ENCODE data around the gene GJD4. TPM values are rescaled to one million over a fixed set of nuclear protein-coding genes. Genes with fewer than 3 reads are reported as not detected.

The GJD4 gene
- polyA plus RNA-seq, 3 donors from 2014 or later = not detected

GRCh38 chr10:35585356-35585755 is 19.8 kb upstream of the GJD4 start:
- H3K27ac Mint-ChIP-seq = no peak overlapping the region
- no peak for DNase-seq
- peaks cover 0 to 1% (median 0%) of the 10 kb centered on the region in 6 donors for H3K9me3 Mint-ChIP-seq
- peaks cover 3 to 6% (median 4%) of the 10 kb centered on the region in 3 donors for H3K27me3 Mint-ChIP-seq (ENCODE audit: low read depth in 3 of 3)
- no peaks in the 10 kb centered on the region for H3K4me1 Mint-ChIP-seq
- H3K36me3 Mint-ChIP-seq = no peaks in the 10 kb centered on the region
- no peak overlapping the region for H3K4me3 Mint-ChIP-seq

- Mint-ChIP-seq H3K36me3 (no peaks in the 10 kb centered on the region), H3K9me3 (peaks cover 0 to 8% (median 1%) of the 10 kb centered on the region in 6 donors), H3K27me3 (ENCODE audit: low read depth in 3 of 3) (peaks cover 3 to 8% (median 5%) of the 10 kb centered on the region in 3 donors), H3K27ac (no peak overlapping the region), H3K4me3 (no peak overlapping the region), H3K4me1 (no peaks in the 10 kb centered on the region)
- DNase-seq = no peak
These were observed 19.1 kb upstream of the GJD4 start for GRCh38 chr10:35585903-35586535.

GRCh38 chr10:35588836-35589235 is 16.3 kb upstream of the GJD4 start:
- Mint-ChIP-seq H3K27me3 (ENCODE audit: low read depth in 3 of 3) (peaks cover 3 to 7% (median 5%) of the 10 kb centered on the region in 3 donors), H3K4me1 (no peaks in the 10 kb centered on the region), H3K9me3 (peaks cover 0 to 11% (median 2%) of the 10 kb centered on the region in 6 donors), H3K4me3 (no peak overlapping the region), H3K27ac (no peak overlapping the region), H3K36me3 (no peaks in the 10 kb centered on the region)
- no peak for DNase-seq

- Mint-ChIP-seq H3K4me1 (no peaks in the 10 kb centered on the region), H3K27me3 (ENCODE audit: low read depth in 3 of 3) (peaks cover 3 to 7% (median 3%) of the 10 kb centered on the region in 3 donors), H3K4me3 (no peak overlapping the region), H3K27ac (no peak overlapping the region), H3K9me3 (peaks cover 0 to 11% (median 3%) of the 10 kb centered on the region in 6 donors), H3K36me3 (no peaks in the 10 kb centered on the region)
- DNase-seq = no peak
These were observed 12.7 kb upstream of the GJD4 start for GRCh38 chr10:35592441-35592840.

- H3K4me1 Mint-ChIP-seq = no peaks in the 10 kb centered on the region
- no peaks in the 10 kb centered on the region for H3K36me3 Mint-ChIP-seq
- no peak overlapping the region for H3K4me3 Mint-ChIP-seq
- H3K9me3 Mint-ChIP-seq = peaks cover 0 to 11% (median 3%) of the 10 kb centered on the region in 6 donors
- DNase-seq = no peak
- H3K27me3 Mint-ChIP-seq (ENCODE audit: low read depth in 3 of 3) = peaks cover 2 to 11% (median 3%) of the 10 kb centered on the region in 3 donors
- H3K27ac Mint-ChIP-seq = no peak overlapping the region
These were observed 10.7 kb upstream of the GJD4 start for GRCh38 chr10:35594115-35595079.

GRCh38 chr10:35595106-35595505 is 10.0 kb upstream of the GJD4 start:
- H3K4me1 Mint-ChIP-seq = no peaks in the 10 kb centered on the region
- H3K9me3 Mint-ChIP-seq = peaks cover 0 to 11% (median 3%) of the 10 kb centered on the region in 6 donors
- H3K4me3 Mint-ChIP-seq = no peak overlapping the region
- no peak overlapping the region for H3K27ac Mint-ChIP-seq
- DNase-seq = no peak
- peaks cover 3 to 12% (median 4%) of the 10 kb centered on the region in 3 donors for H3K27me3 Mint-ChIP-seq (ENCODE audit: low read depth in 3 of 3)
- no peaks in the 10 kb centered on the region for H3K36me3 Mint-ChIP-seq

- Mint-ChIP-seq H3K4me1 (no peaks in the 10 kb centered on the region), H3K27me3 (ENCODE audit: low read depth in 3 of 3) (peaks cover 3 to 6% (median 4%) of the 10 kb centered on the region in 3 donors)
These were observed 6.8 kb upstream of the GJD4 start for GRCh38 chr10:35598379-35598778.

GRCh38 chr10:35600193-35600592 is 4.9 kb upstream of the GJD4 start:
- Mint-ChIP-seq H3K4me1 (no peaks in the 10 kb centered on the region), H3K9me3 (peaks cover 0 to 3% (median 0%) of the 10 kb centered on the region in 6 donors), H3K4me3 (no peak overlapping the region), H3K36me3 (no peaks in the 10 kb centered on the region), H3K27ac (no peak overlapping the region), H3K27me3 (ENCODE audit: low read depth in 3 of 3) (peaks cover 0 to 8% (median 8%) of the 10 kb centered on the region in 3 donors)
- DNase-seq = no peak

More at GRCh38 chr10:35598379-35598778, 6.8 kb upstream of the GJD4 start:
- peaks cover 0 to 3% (median 0%) of the 10 kb centered on the region in 6 donors for H3K9me3 Mint-ChIP-seq
- no peak overlapping the region for H3K27ac Mint-ChIP-seq
- H3K36me3 Mint-ChIP-seq = no peaks in the 10 kb centered on the region
- H3K4me3 Mint-ChIP-seq = no peak overlapping the region
- no peak for DNase-seq

- H3K27me3 Mint-ChIP-seq (ENCODE audit: low read depth in 3 of 3) = peaks cover 9 to 20% (median 9%) of the 10 kb centered on the region in 3 donors
- H3K4me3 Mint-ChIP-seq = peak overlapping the region in 1 of 5 donors; percentile 8
These were observed 1.3 kb downstream of the GJD4 start for GRCh38 chr10:35606430-35606829.

GRCh38 chr10:35607475-35608327 is 2.6 kb downstream of the GJD4 start:
- Mint-ChIP-seq H3K4me1 (peaks cover 5 to 7% of the 10 kb centered on the region in 2 donors), H3K27ac (peak overlapping the region in 1 of 6 donors; percentile 32), H3K9me3 (peaks cover 0 to 3% (median 0%) of the 10 kb centered on the region in 6 donors), H3K27me3 (ENCODE audit: low read depth in 3 of 3) (peaks cover 9 to 20% (median 9%) of the 10 kb centered on the region in 3 donors), H3K4me3 (peak overlapping the region; percentile 64 to 79 (median 74)), H3K36me3 (peaks cover 0 to 3% (median 0%) of the 10 kb centered on the region in 3 donors)
- DNase-seq = no peak

More at GRCh38 chr10:35606430-35606829, 1.3 kb downstream of the GJD4 start:
- Mint-ChIP-seq H3K4me1 (peaks cover 5 to 7% of the 10 kb centered on the region in 2 donors), H3K27ac (no peak overlapping the region), H3K9me3 (peaks cover 0 to 3% (median 0%) of the 10 kb centered on the region in 6 donors), H3K36me3 (peaks cover 0 to 3% (median 0%) of the 10 kb centered on the region in 3 donors)
- no peak for DNase-seq

GRCh38 chr10:35608328-35608672 is 3.2 kb downstream of the GJD4 start:
- no peak for DNase-seq
- peak overlapping the region in 1 of 5 donors; percentile 13 for H3K4me3 Mint-ChIP-seq
- H3K4me1 Mint-ChIP-seq = peaks cover 5 to 7% of the 10 kb centered on the region in 2 donors
- peaks cover 0 to 3% (median 0%) of the 10 kb centered on the region in 6 donors for H3K9me3 Mint-ChIP-seq
- peaks cover 9 to 22% (median 9%) of the 10 kb centered on the region in 3 donors for H3K27me3 Mint-ChIP-seq (ENCODE audit: low read depth in 3 of 3)
- H3K36me3 Mint-ChIP-seq = peaks cover 0 to 3% (median 0%) of the 10 kb centered on the region in 3 donors
- no peak overlapping the region for H3K27ac Mint-ChIP-seq

- Mint-ChIP-seq H3K4me1 (peaks cover 5 to 7% of the 10 kb centered on the region in 2 donors), H3K27ac (no peak overlapping the region), H3K36me3 (peaks cover 0 to 3% (median 0%) of the 10 kb centered on the region in 3 donors), H3K9me3 (peaks cover 0 to 3% (median 0%) of the 10 kb centered on the region in 6 donors), H3K4me3 (no peak overlapping the region), H3K27me3 (ENCODE audit: low read depth in 3 of 3) (peaks cover 3 to 19% (median 18%) of the 10 kb centered on the region in 3 donors)
- DNase-seq = no peak
These were observed 6.6 kb downstream of the GJD4 start for GRCh38 chr10:35611750-35612149.

All from immature natural killer cell (primary cell).